ENCODE measurements around the gene PHTF1.
"Not testable (repeated sequence)": the region's sequence is repeated elsewhere in the genome, so short reads cannot be mapped to it uniquely, and the experiment has no call there.

PHTF1 gene

DNA sequence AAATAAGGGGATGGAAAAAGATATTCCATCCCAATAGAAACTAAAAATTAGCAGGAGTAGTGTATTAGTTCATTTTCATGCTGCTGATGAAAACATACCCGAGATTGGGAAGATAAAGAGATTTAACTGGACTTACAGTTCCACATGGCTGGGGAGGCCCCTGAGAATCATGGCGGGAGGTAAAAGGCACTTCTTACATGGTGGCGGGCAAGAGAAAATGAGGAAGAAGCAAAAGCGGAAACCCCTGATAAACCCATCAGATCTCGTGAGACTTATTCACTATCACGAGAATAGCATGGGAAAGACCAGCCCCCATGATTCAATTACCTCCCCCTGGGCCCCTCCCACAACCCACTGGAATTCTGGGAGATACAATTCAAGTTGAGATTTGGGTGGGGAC lies 41.8 kb downstream of the PHTF1 start:
- not testable (repeated sequence) for DNase-seq

- no peak for DNase-seq
Measured at GRCh38 chr1:113714606-113715269, 44.5 kb downstream of the PHTF1 start.

DNA sequence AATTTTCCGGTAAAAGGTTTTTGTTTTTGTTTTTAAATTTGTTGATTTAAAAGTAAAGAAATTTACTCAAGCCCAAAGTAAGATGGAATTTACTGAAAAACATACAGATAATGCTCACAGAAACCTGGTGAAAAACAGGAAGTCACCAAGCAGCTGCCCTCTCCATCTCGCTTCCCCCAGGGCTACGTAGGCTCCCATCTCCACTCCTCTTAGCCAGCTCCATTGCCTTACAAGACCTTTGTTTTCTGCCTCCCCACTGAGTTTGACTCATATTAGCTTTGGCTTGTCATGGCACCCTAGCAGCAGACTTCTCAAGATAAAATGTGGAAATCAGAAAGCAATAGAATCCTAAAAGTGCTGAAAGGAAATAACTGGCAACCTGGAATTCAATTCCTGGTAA lies 57.9 kb downstream of the PHTF1 start:
- no peak for DNase-seq

DNA sequence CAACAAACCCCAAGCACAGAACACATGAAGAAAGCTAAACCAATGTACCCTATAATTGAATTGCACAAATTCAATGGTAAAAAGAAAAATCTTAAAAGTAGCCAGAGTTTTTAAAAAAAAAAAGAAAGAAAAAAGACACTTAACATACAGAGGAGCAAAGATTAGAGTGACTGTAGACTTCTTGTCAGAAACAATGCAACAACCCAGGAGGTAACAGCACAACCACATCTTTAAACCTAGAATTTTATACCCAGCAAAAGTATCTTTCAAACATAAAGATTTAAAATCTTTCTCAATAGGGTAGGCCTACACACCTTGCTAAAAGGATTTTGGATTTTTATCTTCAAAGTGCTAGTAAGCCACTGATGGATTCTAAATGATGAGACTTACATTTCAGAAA lies 64.4 kb downstream of the PHTF1 start:
- DNase-seq, result no peak

DNA sequence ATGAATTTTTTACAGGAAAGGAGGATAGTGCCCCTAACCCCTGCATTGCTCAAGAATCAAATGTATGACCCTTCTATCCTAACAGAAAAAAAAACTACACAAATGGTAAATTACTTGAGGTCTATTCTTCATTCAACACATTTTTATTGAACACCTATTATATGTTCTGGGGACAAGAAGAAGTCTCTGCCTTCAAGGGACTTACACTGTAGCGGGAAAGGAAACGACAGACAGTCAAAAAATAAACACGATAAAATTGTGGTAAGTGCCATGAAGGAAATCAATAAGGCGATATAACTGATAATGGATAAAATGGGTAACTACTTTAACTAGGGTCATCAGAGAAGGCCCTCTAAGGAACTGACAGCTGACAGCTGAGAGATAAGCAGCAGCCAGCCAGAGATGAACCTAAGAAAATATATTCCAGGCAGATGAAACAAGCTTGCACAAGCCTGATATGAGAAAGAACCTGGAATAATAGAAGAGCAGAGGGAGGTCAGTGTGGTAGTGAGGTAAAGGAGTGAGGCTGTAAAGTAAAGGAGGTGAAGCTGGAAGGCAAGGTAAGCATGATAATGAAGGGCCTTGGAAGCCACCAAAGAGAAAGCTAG lies 66.4 kb downstream of the PHTF1 start:
- DNase-seq, result no peak

DNA sequence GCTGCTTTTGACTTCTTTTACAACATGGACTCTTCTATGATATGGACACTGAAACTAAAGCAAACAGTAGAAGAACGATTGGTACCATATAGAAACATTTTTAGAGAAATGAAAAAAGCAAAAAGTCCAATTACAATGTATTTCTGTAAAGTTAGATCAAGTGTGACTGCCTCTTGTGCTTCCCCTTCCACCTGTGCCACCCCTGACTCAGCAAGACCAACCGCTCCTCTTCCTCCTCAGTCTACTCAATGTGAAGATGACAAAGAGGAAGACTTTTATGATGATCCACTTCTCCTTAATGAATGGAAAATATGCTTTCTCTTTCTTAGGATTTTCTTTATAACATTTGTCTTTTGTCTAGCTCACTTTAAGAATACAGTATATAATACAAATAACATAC lies 66.9 kb downstream of the PHTF1 start:
- no peak for DNase-seq

- no peak for DNase-seq
Measured at GRCh38 chr1:113691184-113691583, 68.1 kb downstream of the PHTF1 start.

DNA sequence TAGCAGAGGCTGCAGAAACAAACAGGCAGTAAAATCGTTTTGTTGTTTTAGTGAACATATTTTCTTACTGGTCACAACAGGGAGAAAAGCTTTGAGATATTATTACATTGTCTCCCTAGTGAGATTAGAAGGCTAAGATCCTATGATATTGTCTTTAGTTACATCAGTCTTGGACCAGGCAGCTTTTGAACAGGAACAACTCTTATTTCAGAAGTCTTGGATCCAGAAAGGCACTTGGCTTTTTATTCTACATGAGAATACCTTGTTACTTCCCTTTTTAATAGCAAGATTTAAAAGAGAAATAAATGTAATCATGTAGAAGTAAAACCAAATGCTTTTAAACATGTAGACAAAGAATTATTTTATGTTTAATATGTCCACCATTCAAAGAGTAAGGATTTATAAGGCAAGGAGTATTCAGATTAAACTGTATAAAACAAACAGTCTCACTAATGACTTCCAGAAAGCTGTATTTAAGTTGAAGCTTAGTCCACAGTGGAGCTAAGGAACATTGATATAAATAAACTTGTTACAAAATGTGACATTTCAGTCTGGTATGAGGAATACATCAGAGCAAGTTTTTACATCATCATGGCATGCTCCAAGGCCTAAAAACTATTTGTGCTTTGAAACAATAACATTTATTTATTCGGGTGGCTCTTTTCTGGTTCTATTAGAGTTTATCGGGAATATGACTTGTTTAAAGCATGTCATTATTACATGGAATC lies 72.2 kb downstream of the PHTF1 start:
- DNase-seq, result no peak

DNA sequence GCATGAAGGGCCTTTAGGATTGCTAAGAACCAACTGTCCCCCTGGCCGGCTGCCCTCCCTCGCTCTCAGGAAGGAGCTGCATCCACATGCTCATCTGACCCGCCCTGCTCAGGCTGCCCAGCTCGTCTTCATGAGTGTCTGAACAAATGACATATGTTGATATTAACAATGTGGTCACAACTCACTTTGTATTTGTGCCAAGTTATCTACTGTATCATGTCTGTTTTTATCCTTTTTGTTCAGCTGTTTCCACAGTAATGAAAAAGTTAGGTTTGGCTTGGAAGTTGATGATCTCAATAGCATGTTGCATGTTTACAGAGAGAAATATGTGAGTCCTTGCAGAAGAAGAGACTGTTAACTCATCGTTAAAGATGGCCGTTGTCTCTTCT lies 75.1 kb downstream of the PHTF1 start:
- no peak for DNase-seq

DNA sequence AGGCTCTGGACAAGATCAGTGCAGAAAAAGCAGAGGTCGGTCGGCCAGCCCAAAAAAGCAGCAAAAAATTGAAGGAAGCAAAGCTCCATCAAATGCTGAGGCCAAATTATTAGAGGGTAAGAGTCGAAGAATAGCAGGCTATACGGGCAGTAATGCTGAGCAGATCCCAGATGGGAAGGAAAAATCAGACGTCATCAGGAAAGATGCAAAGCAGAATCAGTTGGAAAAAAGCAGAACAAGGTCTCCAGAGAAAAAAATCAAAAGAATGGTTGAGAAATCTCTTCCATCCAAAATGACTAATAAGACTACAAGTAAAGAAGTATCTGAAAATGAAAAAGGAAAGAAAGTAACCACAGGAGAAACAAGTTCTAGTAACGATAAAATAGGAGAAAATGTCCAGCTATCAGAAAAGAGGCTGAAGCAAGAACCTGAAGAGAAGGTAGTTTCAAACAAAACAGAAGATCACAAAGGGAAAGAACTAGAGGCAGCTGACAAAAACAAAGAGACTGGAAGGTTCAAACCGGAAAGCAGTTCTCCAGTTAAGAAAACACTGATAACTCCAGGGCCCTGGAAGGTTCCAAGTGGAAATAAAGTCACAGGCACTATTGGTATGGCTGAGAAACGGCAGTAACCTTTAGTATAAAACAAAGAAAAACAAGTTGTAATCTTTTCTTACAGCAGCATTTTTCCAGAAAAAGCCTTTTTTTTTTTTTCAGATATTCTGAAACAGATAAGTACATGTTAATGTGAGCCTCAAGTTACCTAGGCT lies 75.7 kb downstream of the PHTF1 start:
- no peak for DNase-seq

DNA sequence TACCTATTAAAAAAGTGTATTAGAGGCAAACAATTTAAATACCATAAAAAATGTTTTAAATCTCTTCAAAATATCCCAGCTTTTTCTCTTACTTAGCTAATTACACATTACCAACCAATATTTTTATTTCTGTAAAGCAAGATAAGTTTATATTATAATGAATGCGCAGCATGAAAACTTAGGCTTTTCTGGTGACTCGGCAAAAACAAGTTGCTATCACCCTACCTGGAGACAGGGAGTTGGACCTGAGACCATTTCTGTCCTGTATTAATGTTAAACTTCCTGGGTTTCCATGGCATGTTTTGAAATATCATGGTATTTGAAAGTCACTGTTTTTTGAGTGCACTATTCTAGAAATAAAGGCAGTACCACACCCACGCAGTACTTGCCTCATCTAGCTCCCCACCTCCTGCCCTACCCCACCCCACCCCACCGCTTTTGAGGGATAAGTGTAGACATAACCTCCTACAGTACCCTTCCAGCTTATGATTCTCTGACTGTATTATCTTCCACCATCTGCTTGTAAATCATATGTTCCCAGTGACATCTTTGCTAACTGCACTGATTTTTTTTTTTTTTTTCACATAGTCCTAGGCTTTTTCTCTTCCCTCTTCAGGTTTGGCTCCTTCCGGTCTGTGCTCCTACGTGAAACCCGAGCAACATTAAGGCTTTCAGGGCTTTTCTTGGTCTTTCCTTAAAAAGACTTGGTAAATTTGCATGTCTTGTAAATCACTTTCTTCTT lies 77.5 kb downstream of the PHTF1 start:
- DNase-seq, result no peak

DNA sequence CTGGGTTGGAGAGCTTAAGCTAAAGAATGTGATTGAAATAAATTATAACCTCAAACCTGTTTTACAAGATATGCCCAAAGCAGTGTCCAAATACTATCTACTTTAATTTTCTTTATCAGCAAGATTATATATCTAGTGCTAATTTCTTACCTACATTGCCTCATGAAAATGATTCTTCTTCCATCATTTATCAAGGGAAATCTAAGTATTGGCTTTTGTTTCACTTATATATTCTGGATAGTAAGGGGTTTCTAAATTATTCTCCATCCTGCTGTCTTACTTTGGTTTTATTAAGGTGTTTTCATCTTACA lies 81.2 kb downstream of the PHTF1 start:
- DNase-seq, result no peak

- no peak for DNase-seq
Measured at GRCh38 chr1:113677250-113678158, 81.8 kb downstream of the PHTF1 start.

DNA sequence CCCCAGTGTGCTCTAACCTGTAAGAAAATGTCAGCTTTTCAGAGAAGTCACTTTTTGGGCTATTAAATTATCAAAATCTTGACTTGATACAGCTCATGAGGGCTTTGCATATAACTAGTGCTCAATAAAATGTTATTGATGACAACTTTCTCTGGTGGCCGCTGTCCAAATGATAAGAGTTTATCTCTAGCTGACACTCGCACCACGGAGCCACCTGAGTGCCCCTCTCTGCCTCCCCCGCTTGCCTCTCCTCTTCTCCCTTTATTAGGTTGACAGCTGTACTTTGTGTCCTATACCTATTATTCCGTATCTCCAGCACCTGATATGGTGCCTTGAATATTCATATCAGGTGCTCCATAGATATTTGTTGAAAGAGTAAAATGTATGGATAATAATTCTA lies 82.8 kb downstream of the PHTF1 start:
- no peak for DNase-seq

DNA sequence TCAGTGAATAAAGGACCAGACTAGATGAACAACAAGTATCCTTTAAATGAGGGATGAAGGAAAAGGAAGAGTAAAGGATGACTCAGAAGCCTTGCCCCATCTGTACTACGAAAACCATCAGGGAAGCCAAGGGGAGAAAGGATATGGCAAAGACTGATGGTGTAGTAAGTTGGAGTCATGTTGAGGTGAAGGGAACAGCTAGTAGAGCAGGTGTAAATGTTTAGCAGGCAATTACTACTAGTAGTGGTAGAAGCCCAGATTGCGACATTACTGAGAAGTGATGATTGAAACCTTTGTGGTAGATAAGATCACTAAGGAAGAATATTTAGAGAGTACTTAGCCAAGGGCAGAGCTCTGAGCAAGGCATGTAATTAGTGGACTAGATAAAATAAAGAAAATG lies 84.0 kb downstream of the PHTF1 start:
- DNase-seq, result no peak

- no peak for DNase-seq
Measured at GRCh38 chr1:113674591-113674990, 84.7 kb downstream of the PHTF1 start.

DNA sequence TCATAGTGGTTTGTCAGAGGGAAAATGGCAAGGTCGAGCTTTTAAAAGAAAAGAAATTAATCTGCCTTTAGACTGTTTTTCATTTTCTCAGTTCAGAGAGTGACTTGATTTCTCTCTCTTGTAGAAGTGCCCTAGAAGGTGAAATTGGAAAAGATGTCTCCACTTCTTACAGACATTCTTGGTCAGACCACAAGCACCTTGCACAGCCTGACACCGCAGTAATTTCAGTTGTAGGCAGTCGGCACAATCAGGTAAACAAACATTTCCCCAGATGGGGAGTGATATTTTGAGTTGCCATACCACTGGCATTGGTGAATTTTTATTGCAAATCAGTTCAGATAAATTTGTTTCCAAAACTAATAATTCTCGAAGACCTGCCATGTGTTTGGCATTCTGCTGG lies 86.8 kb downstream of the PHTF1 start:
- no peak for DNase-seq

GRCh38 chr1:113670650-113671049 lies 88.6 kb downstream of the PHTF1 start:
- no peak for DNase-seq

- DNase-seq, result no peak
Measured at GRCh38 chr1:113669988-113670387, 89.3 kb downstream of the PHTF1 start.

DNA sequence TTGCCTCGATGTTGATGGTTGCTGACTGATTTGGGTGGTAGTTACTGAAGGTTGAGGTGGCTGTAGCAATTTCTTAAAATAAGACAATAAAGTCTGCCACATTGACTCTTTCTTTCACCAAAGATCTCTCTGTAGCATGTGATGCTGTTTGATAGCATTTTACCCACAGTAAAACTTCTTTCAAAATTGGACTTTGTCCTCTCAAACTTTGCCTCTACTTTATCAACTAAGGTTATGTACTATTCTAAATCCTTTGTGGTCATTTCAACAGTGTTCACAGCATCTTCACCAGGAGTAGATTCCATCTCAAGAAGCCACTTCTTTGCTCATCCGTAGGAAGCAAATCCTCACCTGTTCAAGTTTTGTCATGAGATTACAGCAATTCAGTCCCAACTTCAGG lies 93.2 kb downstream of the PHTF1 start:
- no peak for DNase-seq

DNA sequence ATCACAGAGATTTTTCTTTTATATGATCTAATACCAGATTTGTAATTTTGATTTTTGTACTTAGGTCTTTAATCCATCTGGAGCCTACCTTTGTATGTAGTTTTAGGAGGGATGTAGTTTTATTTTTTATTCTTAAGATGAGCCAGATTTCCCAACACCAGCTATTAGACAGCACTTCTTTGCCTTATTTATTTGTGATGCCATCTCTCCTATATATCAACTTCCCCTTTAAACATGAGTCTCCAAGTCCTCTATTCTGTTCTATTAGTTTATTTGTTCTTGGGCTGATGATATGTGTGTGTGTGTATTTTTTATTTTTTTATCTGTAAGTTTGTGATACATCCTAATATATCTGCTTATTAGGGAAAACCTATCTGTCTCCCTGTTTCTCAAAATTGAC lies 94.2 kb downstream of the PHTF1 start:
- DNase-seq, result no peak

All from GF-D8 (cell line).